Skeletal muscle tissue (tissue), 5 donors: ENCODE data around the gene SSX2. TPM values are rescaled to one million over a fixed set of nuclear protein-coding genes. Genes with fewer than 3 reads are reported as not detected.
"Not testable (repeated sequence)": the region's sequence is repeated elsewhere in the genome, so short reads cannot be mapped to it uniquely, and the experiment has no call there.

Experiments
- H3K27ac ChIP-seq: one replicate; pipeline ENCODE4 v1.7.0; 2013; ENCODE audit warnings: mild to moderate bottlenecking, low read depth, low read length, inconsistent platforms
- H3K27me3 ChIP-seq, 3 donors: one replicate each; pipeline ENCODE4 v1.7.0; 2013; ENCODE audit warnings: low read length in 3 of 3; ENCODE audit not compliant: control insufficient read depth in 3 of 3, insufficient read depth in 3 of 3
- H3K36me3 ChIP-seq, 3 donors: one replicate each; pipeline ENCODE4 v1.7.0; 2013; ENCODE audit warnings: low read length in 3 of 3; ENCODE audit not compliant: control insufficient read depth in 3 of 3, insufficient read depth in 3 of 3
- H3K4me1 ChIP-seq, 3 donors: one replicate each; pipeline ENCODE4 v1.7.0; 2013; ENCODE audit warnings: low read length in 3 of 3, mild to moderate bottlenecking in 3 of 3; ENCODE audit not compliant: control insufficient read depth in 3 of 3, insufficient read depth in 3 of 3
- H3K4me3 ChIP-seq, 3 donors: one replicate each; pipeline ENCODE4 v1.7.0; 2013; ENCODE audit warnings: low read length in 3 of 3
- H3K9ac ChIP-seq, 3 donors: one replicate each; pipeline ENCODE4 v1.7.0; 2013; ENCODE audit warnings: low read length in 3 of 3, mild to moderate bottlenecking in 3 of 3, moderate library complexity in 2 of 3, low read depth in 1 of 3
- H3K9me3 ChIP-seq, 3 donors: one replicate each; pipeline ENCODE4 v1.7.0; 2013; ENCODE audit warnings: low read length in 3 of 3; ENCODE audit not compliant: control insufficient read depth in 3 of 3
- small RNA-seq: library from RNA; depleted of rRNA; stranded (forward); fragments of <200 nt; gene quantifications from one replicate; pipeline ENCODE3, GENCODE V24; 2014
- total RNA-seq: library from RNA; depleted of rRNA; stranded (reverse); fragments of >200 nt; gene quantifications from one replicate; pipeline ENCODE4 v1.2.3, GENCODE V29; 2014
- donor health status: Osteomylitis.

Gene SSX2, protein sequence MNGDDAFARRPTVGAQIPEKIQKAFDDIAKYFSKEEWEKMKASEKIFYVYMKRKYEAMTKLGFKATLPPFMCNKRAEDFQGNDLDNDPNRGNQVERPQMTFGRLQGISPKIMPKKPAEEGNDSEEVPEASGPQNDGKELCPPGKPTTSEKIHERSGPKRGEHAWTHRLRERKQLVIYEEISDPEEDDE
- total RNA-seq = not detected

DNA sequence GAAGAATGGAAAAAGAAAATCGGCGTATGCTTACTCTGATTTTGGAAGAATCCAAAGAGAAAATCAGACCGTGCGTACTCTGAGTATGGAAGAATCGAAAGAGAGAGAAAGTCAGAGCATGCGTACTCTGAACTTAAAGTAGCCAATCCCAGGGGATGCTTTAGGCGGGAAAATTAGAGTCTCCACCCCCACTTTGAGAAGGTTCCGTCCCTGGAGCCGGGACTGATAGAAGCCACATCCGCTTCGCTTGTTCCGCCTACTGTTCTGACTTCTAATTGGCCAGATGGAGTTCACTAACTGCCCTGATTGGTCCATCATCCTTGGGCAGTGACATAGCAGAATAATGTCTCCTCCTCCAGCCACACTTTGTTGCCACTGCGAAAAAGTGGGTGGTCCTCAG lies at the start of gene SSX2:
Gene SSX2 (minus strand): TSS at position 101 of the 400 bp plus-strand sequence. CDS start 1,429 bp downstream, outside the sequence.
- H3K27me3 ChIP-seq, H3K36me3 ChIP-seq, H3K9ac ChIP-seq, H3K4me3 ChIP-seq, H3K27ac ChIP-seq, H3K4me1 ChIP-seq, H3K9me3 ChIP-seq: not testable (repeated sequence)

- H3K9ac ChIP-seq, H3K9me3 ChIP-seq, H3K27me3 ChIP-seq, H3K27ac ChIP-seq, H3K36me3 ChIP-seq, H3K4me1 ChIP-seq, H3K4me3 ChIP-seq: not testable (repeated sequence)
These were observed 44.0 kb upstream of the SSX2 start, which contains the start of gene SSX2B for GRCh38 chrX:52750952-52751351. TSS of gene SSX2B (plus strand) at chrX:52751252. CDS start at chrX:52752681, 1,429 bp downstream.

DNA sequence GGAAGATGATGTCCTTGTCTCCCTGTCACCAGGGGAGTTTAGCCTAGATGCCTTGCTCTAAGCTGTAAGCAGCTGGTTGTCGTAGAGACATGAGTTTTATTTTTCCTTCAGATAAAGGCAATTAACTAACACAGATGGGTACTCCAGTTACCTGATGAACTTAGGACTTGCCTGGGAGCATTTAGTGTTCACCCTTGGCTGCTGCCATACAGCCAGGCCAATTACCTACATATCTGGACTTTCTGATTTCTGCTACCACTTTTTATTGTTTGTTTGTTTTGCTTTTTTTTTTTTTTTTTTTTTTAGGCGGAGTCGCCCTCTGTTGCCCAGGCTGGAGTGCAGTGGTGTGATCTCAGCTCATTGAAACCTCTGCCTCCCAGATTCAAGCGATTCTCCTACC lies 14.9 kb downstream of the SSX2 start:
- not testable (repeated sequence) for H3K36me3 ChIP-seq, H3K4me1 ChIP-seq, H3K9me3 ChIP-seq, H3K4me3 ChIP-seq, H3K27ac ChIP-seq, H3K27me3 ChIP-seq, H3K9ac ChIP-seq

- H3K9ac ChIP-seq, H3K27me3 ChIP-seq, H3K4me1 ChIP-seq, H3K9me3 ChIP-seq, H3K27ac ChIP-seq, H3K4me3 ChIP-seq, H3K36me3 ChIP-seq: not testable (repeated sequence)
These were observed 44.8 kb downstream of the SSX2 start for GRCh38 chrX:52662218-52662617.

- H3K27me3 ChIP-seq, H3K9ac ChIP-seq, H3K9me3 ChIP-seq, H3K27ac ChIP-seq, H3K4me3 ChIP-seq, H3K4me1 ChIP-seq, H3K36me3 ChIP-seq: not testable (repeated sequence)
These were observed 51.5 kb downstream of the SSX2 start for GRCh38 chrX:52655475-52655874.

- H3K27me3 ChIP-seq, H3K9me3 ChIP-seq, H3K36me3 ChIP-seq, H3K27ac ChIP-seq, H3K4me3 ChIP-seq, H3K9ac ChIP-seq, H3K4me1 ChIP-seq: not testable (repeated sequence)
These were observed 52.2 kb downstream of the SSX2 start, which contains the start of gene SSX7 for GRCh38 chrX:52654800-52655199. TSS of gene SSX7 (minus strand) at chrX:52654900. CDS start at chrX:52653472, 1,428 bp downstream.

DNA sequence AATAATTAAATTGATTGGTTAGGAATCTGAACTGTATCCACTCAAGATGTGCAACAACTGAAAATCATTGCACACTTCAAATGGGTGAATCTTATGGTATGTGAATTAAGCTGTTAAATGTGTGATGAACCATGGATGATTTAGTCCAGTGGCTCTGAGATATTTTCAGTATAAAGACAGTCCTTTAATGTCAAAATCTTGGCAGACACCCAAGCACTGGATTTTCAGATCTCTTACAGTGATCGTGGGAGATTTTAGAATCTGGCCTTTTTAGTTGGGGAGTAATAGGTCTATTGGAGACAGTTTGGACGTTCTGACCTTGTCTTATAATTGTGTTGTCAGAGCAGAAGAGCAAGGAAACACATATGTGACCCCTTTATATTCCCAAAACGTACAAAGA lies 56.3 kb downstream of the SSX2 start:
- not testable (repeated sequence) for H3K4me1 ChIP-seq, H3K9ac ChIP-seq, H3K4me3 ChIP-seq, H3K36me3 ChIP-seq, H3K27me3 ChIP-seq, H3K9me3 ChIP-seq, H3K27ac ChIP-seq

- H3K36me3 ChIP-seq, H3K4me1 ChIP-seq, H3K9ac ChIP-seq, H3K27me3 ChIP-seq, H3K4me3 ChIP-seq, H3K27ac ChIP-seq, H3K9me3 ChIP-seq: not testable (repeated sequence)
These were observed 58.0 kb downstream of the SSX2 start for GRCh38 chrX:52648956-52649355.

Small RNAs within 50 kb of the gene (small RNA-seq; reads per million reads assigned to genes)
- not detected for gene AC244505.3
- gene AC244505.5 = not detected
- not detected for gene AL450023.3
- not detected for gene RNA5SP504

Other genes with a start within 250 kb of the SSX2 start
- not detected for gene XAGE1A, start 211.4 kb downstream of the SSX2 start, total RNA-seq
- gene XAGE1B, start 190.1 kb downstream of the SSX2 start, total RNA-seq = not detected
- gene SSX7, start 52.3 kb downstream of the SSX2 start, total RNA-seq = not detected
- not detected for gene SSX2B, start 44.1 kb upstream of the SSX2 start, total RNA-seq
- not detected for gene SPANXN5, start 90.2 kb upstream of the SSX2 start, total RNA-seq
- gene XAGE5, start 104.1 kb upstream of the SSX2 start, total RNA-seq = not detected
- gene XAGE3, start 160.9 kb upstream of the SSX2 start, total RNA-seq = not detected
- 21.9 TPM for gene FAM156B, start 190.2 kb upstream of the SSX2 start, total RNA-seq